ENCODE measurements around the gene PIK3CA.
"Not testable (repeated sequence)": the region's sequence is repeated elsewhere in the genome, so short reads cannot be mapped to it uniquely, and the experiment has no call there.

PIK3CA gene

DNA sequence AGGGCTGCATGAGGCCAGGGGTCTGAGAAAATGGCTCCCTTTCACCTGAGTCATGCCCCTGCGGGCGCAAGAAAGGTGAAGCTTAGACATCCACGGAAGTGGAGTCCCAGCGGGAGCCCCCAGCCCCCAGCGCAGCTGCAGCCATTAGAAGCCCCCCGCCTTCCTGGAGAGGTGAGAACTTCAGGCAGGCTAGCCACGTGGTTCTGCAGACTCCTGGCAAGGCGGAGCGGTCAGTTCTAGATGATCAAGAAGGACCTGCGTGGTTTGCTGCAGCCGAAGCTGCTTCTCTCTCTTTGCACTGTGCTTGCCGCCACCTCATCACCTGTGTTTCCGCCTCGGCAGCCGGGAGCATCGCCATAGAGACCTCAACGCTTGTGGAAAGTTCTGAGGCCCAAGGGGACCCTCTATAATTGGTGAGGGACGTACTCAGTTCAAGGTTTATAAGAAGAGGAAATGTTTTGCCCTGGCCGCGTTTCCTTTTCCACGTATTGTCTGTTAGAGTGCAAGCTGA lies 118.6 kb downstream of the PIK3CA start:
- POLR2A ChIA-PET, result no interaction called here
- DNase-seq (ENCODE audit: low read depth, low spot score), result no peak

DNA sequence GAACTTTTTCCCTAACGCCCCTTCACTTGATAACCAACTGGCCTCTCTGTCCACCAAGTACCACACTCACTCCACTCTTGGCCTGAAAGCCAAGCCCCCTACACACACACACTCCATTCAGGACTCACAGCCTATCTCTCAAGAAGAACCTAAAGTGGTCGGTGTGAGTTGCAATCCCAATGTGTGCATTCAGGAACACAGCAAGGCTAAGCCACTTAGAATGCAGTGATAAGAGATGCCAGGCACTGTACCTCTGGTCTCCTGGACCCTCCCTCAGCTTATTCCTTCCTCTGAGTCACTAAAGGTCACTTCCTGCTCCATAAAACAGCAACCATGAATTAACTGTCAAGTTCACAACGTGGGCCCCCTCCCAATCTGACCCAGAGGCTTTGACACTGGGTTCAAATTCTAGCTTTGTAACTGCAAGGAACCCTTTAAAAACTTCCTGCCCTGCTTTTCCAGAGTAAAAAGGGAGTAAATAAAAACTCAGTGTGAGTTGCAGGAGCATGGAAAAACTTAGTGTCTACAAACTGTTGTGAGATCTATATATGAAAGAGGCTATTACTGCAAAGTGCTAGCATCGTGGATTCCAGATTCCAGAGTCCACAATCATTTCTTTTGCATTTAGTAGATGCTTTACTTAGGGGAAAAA lies 120.4 kb downstream of the PIK3CA start:
- POLR2A ChIA-PET, result no interaction called here
- H3K4me3 ChIP-seq (ENCODE audit: low read depth, low read length), result no peak overlapping the region
- TF ChIP-seq, protein P1, sequence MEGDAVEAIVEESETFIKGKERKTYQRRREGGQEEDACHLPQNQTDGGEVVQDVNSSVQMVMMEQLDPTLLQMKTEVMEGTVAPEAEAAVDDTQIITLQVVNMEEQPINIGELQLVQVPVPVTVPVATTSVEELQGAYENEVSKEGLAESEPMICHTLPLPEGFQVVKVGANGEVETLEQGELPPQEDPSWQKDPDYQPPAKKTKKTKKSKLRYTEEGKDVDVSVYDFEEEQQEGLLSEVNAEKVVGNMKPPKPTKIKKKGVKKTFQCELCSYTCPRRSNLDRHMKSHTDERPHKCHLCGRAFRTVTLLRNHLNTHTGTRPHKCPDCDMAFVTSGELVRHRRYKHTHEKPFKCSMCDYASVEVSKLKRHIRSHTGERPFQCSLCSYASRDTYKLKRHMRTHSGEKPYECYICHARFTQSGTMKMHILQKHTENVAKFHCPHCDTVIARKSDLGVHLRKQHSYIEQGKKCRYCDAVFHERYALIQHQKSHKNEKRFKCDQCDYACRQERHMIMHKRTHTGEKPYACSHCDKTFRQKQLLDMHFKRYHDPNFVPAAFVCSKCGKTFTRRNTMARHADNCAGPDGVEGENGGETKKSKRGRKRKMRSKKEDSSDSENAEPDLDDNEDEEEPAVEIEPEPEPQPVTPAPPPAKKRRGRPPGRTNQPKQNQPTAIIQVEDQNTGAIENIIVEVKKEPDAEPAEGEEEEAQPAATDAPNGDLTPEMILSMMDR (IDR thresholded peaks at IDR 0.05; ENCODE audit: insufficient read depth, low read length, missing control alignments), result no peak
- DNase-seq (ENCODE audit: low read depth, low spot score), result no peak
- CTCF ChIA-PET, result interaction anchor here (1.7 to 1.8 kb wide), 2 partner anchors 47 to 121 kb away, joined by 4 to 5 read pairs; no protein-coding TSS in a partner anchor

More for the DNA sequence above, 118.6 kb downstream of the PIK3CA start:
- TF ChIP-seq, protein P1 (IDR thresholded peaks at IDR 0.05; ENCODE audit: insufficient read depth, low read length, missing control alignments), result no peak
- CTCF ChIA-PET, result interaction anchor here (1.5 to 2.9 kb wide), 3 partner anchors 49 to 120 kb away, joined by 5 to 10 read pairs (median 5); no protein-coding TSS in a partner anchor
- H3K4me3 ChIP-seq (ENCODE audit: low read depth, low read length), result no peak overlapping the region

DNA sequence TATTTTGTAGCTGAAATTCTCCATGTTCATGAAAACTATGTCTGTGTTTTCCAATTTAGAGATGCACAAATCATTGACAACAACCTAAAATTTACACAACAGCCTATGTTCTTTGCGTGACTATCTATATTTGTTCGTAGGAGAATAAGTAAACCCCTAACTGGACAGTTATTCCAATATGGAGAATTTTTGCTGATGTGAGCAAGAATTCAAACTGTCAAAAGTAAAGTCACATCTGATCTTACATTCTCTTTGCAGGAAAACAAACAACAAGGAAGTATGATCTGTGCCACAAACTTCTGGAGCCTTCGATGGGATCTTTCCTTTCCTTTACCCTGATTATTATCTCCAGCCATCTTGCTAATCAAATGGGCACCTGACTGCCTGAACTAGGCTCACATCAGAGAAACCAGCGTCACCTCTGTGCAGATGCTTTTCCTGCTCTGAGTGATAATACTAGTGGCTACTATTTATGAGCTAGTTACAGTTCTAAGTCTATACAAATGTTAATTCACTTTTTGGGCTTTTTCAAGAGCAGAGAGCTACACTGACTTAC lies 121.1 kb downstream of the PIK3CA start:
- DNase-seq (ENCODE audit: low read depth, low spot score), result no peak
- no peak overlapping the region for H3K4me3 ChIP-seq (ENCODE audit: low read depth, low read length)
- ChIA-PET POLR2A (no interaction called here), CTCF (interaction anchor here (1.0 to 1.7 kb wide), 2 partner anchors 17 to 46 kb away, joined by 3 to 4 read pairs; no protein-coding TSS in a partner anchor)
- TF ChIP-seq, protein P1 (IDR thresholded peaks at IDR 0.05; ENCODE audit: insufficient read depth, low read length, missing control alignments), result no peak

DNA sequence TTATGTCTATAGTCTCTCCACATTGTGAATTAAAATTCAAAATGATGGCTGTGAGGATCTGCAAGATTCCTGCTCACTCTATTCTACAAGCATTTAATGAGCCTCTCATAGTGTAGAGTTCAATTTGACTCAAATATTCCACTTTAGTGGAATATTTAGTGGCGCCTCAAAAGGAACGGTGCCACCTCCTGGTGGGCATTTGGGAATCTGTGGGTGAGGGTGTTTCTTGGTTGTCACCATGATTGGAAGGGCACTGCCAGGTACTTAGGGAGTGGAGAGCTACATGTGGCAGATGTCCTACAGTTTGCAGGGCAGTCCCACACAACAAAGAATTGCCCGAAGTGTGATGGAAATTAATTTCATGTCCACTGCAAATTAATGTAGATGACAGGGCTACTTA lies 124.2 kb downstream of the PIK3CA start:
- CTCF ChIA-PET, result interaction anchor here (0.7 to 2.8 kb wide), 14 partner anchors 12 to 352 kb away, joined by 3 to 15 read pairs (median 4); no protein-coding TSS in a partner anchor
- no peak overlapping the region for H3K4me3 ChIP-seq (ENCODE audit: low read depth, low read length)
- POLR2A ChIA-PET, result no interaction called here
- TF ChIP-seq, protein P1 (IDR thresholded peaks at IDR 0.05; ENCODE audit: insufficient read depth, low read length, missing control alignments), result peak; percentile 26
- no peak for DNase-seq (ENCODE audit: low read depth, low spot score)

DNA sequence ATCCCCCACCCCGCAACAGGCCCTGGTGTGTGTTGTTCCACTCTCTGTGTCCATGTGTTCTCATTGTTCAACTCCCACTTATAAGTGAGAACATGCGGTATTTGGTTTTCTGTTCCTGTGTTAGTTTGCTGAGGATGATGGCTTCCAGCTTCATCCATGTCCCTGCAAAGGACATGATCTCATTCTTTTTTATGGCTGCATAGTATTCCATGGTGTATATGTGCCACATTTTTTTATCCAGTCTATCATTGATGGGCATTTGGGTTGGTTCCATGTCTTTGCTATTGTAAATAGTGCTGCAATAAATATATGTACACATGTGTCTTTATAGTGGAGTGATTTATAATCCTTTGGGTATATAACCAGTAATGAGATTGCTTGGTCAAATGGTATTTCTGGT lies 126.3 kb downstream of the PIK3CA start:
- H3K4me3 ChIP-seq (ENCODE audit: low read depth, low read length); DNase-seq (ENCODE audit: low read depth, low spot score); POLR2A ChIA-PET: not testable (repeated sequence)
- CTCF ChIA-PET, result interaction anchor here (1.1 to 1.5 kb wide), 2 partner anchors 128 to 176 kb away, joined by 3 read pairs; no protein-coding TSS in a partner anchor

DNA sequence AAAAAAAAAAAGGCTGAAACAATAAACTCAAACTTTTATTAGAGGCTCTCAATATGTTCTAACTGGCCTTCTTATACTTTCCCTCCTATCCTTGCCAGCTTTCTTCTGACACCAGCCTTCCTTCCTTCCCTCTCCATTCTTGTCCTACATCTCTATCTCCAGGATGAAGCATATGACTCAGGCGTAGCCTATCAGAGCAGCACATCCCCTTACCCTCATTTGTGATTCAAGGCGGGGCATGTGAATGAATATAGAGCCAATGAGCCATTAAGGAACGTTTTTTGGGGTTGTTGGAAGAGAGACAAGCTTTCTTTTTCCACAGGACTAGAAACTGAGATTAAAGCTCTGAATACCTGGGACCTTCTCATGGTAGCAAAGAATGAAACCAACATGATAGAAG lies 127.8 kb downstream of the PIK3CA start:
- no peak overlapping the region for H3K4me3 ChIP-seq (ENCODE audit: low read depth, low read length)
- TF ChIP-seq, protein P1 (IDR thresholded peaks at IDR 0.05; ENCODE audit: insufficient read depth, low read length, missing control alignments), result no peak
- ChIA-PET POLR2A (no interaction called here), CTCF (interaction anchor here (1.2 to 1.4 kb wide), 2 partner anchors 129 to 206 kb away, joined by 3 to 5 read pairs; no protein-coding TSS in a partner anchor)
- no peak for DNase-seq (ENCODE audit: low read depth, low spot score)
